ENCODE measurements around the gene CACNA1I.

DNA sequence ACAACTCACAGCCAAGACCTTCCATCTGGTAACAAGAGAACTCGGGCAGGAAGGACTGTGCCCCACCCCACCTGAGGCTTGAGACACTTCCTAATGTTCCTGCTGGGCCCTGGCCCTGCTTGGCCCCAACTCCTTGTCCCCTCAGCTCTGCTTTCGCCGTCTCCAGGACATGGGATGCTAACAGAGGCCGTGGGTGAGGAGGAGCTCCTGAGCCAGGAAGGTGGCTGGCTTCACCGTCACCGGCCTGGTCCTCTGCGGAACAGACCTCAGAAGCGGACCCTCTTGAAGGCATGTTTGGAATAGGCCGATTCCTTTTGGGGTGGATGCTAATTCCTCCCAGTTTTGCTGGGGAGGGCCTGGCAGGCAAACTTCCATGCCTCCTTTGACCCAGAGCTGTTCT lies 154.3 kb downstream of the CACNA1I start:
- no peak for TF ChIP-seq EZH2 (IDR thresholded peaks at IDR 0.05; ENCODE audit: borderline replicate concordance, insufficient read depth, low read depth, low read length, poor library complexity, severe bottlenecking)
- TF ChIP-seq CTCF (IDR thresholded peaks at IDR 0.05): no peak

All from B cell (primary cell).